B cell (primary cell): ENCODE measurements around the gene HS6ST2. TPM values are rescaled to one million over a fixed set of nuclear protein-coding genes. Genes with fewer than 3 reads are reported as not detected.

Source experiments
- ATAC-seq: fragments of 200-7000 bp; cut with Tn5 transposase; one replicate; pipeline ENCODE4 v1.10.0; 2021; ENCODE audit warnings: low read depth, mild to moderate bottlenecking, moderate number of reproducible peaks, moderate library complexity
- CTCF ChIA-PET: fragments of 350-600 bp; sonication (Branson Sonifier 250); formaldehyde crosslinking; loops from one replicate; lab custom pipeline; 2021; ENCODE audit warnings: antibody characterized with exemption, inconsistent platforms; lab: Charles Lee
- POLR2A ChIA-PET: fragments of 350-600 bp; sonication (Branson Sonifier 250); formaldehyde crosslinking; loops from one replicate; lab custom pipeline; 2021; ENCODE audit warnings: antibody characterized with exemption; lab: Charles Lee
- DNase-seq: peaks from one replicate; pipeline ENCODE4 v3.0.0; 2013
- H2AFZ ChIP-seq: 2 replicates; pipeline ENCODE4 v1.6.1; 2012; ENCODE audit warnings: mild to moderate bottlenecking, low read depth, low read length; ENCODE audit not compliant: insufficient read depth, poor library complexity, severe bottlenecking
- H3K27ac ChIP-seq, 2 donors: 1 replicate in 1 of 2; 2 replicates in 1 of 2; pipeline ENCODE4 v1.5.1; 2012 to 2013; ENCODE audit warnings: low read length in 2 of 2, mild to moderate bottlenecking in 2 of 2, moderate library complexity in 1 of 2
- H3K27me3 ChIP-seq, 4 experiments: fragments of 200-600 bp in 1 of 4; sonication (generic) in 1 of 4; replicated peaks in 1 of 4; 1 replicate in 2 of 4; 2 replicates in 2 of 4; pipeline versions ENCODE4 v1.6.1 to v1.7.0; 2013 to 2016; ENCODE audit warnings: low read length in 3 of 4, mild to moderate bottlenecking in 2 of 4, mixed read lengths in 1 of 4, moderate library complexity in 1 of 4; ENCODE audit not compliant: insufficient read depth in 4 of 4, control insufficient read depth in 3 of 4; ENCODE audit errors: control extremely low read depth in 1 of 4
- H3K36me3 ChIP-seq, 2 experiments: replicated peaks in 1 of 2; 1 replicate in 1 of 2; 2 replicates in 1 of 2; pipeline versions ENCODE4 v1.6.1 to v1.7.1; 2013; ENCODE audit warnings: low read length in 1 of 2; ENCODE audit not compliant: insufficient read depth in 2 of 2, control insufficient read depth in 1 of 2; ENCODE audit errors: control extremely low read depth in 1 of 2, extremely low read depth in 1 of 2
- H3K4me1 ChIP-seq, 2 donors: fragments of 200-600 bp in 1 of 2; sonication (generic) in 1 of 2; 1 replicate in 1 of 2; 2 replicates in 1 of 2; pipeline versions ENCODE4 v1.5.1 to v1.6.1; 2013 to 2017; ENCODE audit warnings: low read length in 2 of 2; ENCODE audit not compliant: control insufficient read depth in 2 of 2, insufficient read depth in 2 of 2
- H3K4me2 ChIP-seq: replicated peaks from 2 replicates; pipeline ENCODE3; 2012; ENCODE audit warnings: mild to moderate bottlenecking, low read depth, low read length; ENCODE audit not compliant: poor library complexity, severe bottlenecking
- H3K4me3 ChIP-seq, 5 experiments: fragments of 200-600 bp in 1 of 5; sonication (generic) in 1 of 5; 1 replicate in 3 of 5; 2 replicates in 2 of 5; pipeline versions ENCODE4 v1.5.1 to v1.7.0; 2011 to 2016; ENCODE audit warnings: low read length in 4 of 5, mild to moderate bottlenecking in 4 of 5, low read depth in 2 of 5, control low read depth in 1 of 5, moderate library complexity in 1 of 5; ENCODE audit not compliant: insufficient read depth in 1 of 5; ENCODE audit errors: control extremely low read depth in 1 of 5, extremely low read depth in 1 of 5
- H3K79me2 ChIP-seq: fragments of 200-600 bp; sonication (generic); one replicate; pipeline ENCODE4 v1.6.0; 2016; ENCODE audit warnings: low read length; ENCODE audit not compliant: control insufficient read depth, insufficient read depth
- H3K9ac ChIP-seq: fragments of 200-600 bp; sonication (generic); 2 replicates; pipeline ENCODE4 v1.6.1; 2017; ENCODE audit warnings: mild to moderate bottlenecking, low read length, moderate library complexity
- H3K9me3 ChIP-seq, 3 donors: one replicate each; pipeline versions ENCODE4 v1.6.1 to v1.7.1; 2013; ENCODE audit warnings: low read length in 2 of 3; ENCODE audit not compliant: control insufficient read depth in 2 of 3, insufficient read depth in 1 of 3; ENCODE audit errors: control extremely low read depth in 1 of 3
- H4K20me1 ChIP-seq: 2 replicates; pipeline ENCODE4 v1.6.0; 2012; ENCODE audit warnings: mild to moderate bottlenecking, low read length; ENCODE audit not compliant: insufficient read depth, control insufficient read depth, poor library complexity, severe bottlenecking
- H3K27ac Mint-ChIP-seq: one replicate; pipeline ENCODE4 v1.8.0; 2021; ENCODE audit warnings: mixed read lengths
- H3K27me3 Mint-ChIP-seq: one replicate; pipeline ENCODE4 v1.8.0; 2021; ENCODE audit warnings: mixed read lengths
- H3K4me1 Mint-ChIP-seq: one replicate; pipeline ENCODE4 v1.8.0; 2021; ENCODE audit warnings: mixed read lengths
- H3K4me3 Mint-ChIP-seq: one replicate; pipeline ENCODE4 v1.8.0; 2021; ENCODE audit warnings: mixed read lengths
- H3K9me3 Mint-ChIP-seq: one replicate; pipeline ENCODE4 v1.8.0; 2022; ENCODE audit warnings: mixed read lengths; ENCODE audit not compliant: insufficient read depth
- EZH2 ChIP-seq: IDR thresholded peaks from 2 replicates; pipeline ENCODE4 v1.6.1; 2012; ENCODE audit warnings: borderline replicate concordance, low read depth, mild to moderate bottlenecking, moderate library complexity, low read length; ENCODE audit not compliant: insufficient read depth, poor library complexity, severe bottlenecking
- WGBS: methylation state at CpG from one replicate; pipeline ENCODE4 v1.1.5; 2013; ENCODE audit warnings: missing lambda C conversion rate; ENCODE audit not compliant: insufficient coverage; 5-methylcytosine and 5-hydroxymethylcytosine counted together
- intact Hi-C: fragments of 100-400 bp; cut with micrococcal nuclease; formaldehyde crosslinking; loops from one replicate; pipeline ENCODE4 v1.10.0; 2022
- polyA plus RNA-seq: library from polyadenylated mRNA; depleted of rRNA; stranded (reverse); fragments of >200 nt; gene quantifications from 2 replicates; pipeline ENCODE4 v1.2.3, GENCODE V29; 2012
- total RNA-seq, 2 donors: library from RNA; stranded (reverse); fragments of 120-200 nt in 1 of 2; gene quantifications; 1 replicate in 1 of 2; 2 replicates in 1 of 2; pipeline versions ENCODE4 v1.2.3 to v1.2.4, GENCODE V29; 2013 to 2022
- TF ChIP-seq, protein P1 (sequence below): fragments of 200-600 bp; IDR thresholded peaks from one replicate; pipeline ENCODE4 v1.8.0; 2022; ENCODE audit warnings: antibody characterized with exemption, mild to moderate bottlenecking

The HS6ST2 gene
- total and polyA plus RNA-seq, 2 donors (not counting 1 experiment from before 2014, with no cell fraction given) = not detected

DNA sequence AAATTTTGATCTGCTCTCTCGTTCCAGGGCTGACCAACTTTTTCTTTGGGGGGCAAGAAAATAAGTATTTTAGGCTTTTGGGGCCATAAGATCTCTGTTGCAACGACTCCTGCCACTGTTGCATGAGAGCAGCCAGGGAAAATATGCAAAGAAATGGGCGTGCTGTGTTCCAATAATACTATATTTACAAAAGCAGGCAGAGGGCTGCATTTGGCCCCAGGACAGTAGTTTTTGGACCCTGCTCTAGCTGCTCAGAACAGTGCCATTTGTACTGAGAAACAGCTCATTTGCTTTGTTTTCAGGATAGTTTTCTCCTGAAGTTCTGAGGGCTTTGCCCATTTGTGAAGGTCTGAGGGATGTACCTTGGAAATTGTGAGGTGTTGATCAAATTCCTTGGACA is 334.5 kb downstream of the HS6ST2 start:
- Histone ChIP-seq H3K9me3 (no peaks in the 10 kb centered on the region), H3K36me3 (no peaks in the 10 kb centered on the region), H3K79me2 (no peaks in the 10 kb centered on the region), H3K4me2 (no peak overlapping the region), H3K4me3 (no peak overlapping the region), H3K27ac (no peak overlapping the region), H3K9ac (no peak overlapping the region), H3K27me3 (no peaks in the 10 kb centered on the region), H3K4me1 (peaks cover 19 to 23% of the 10 kb centered on the region in 2 donors), H4K20me1 (no peaks in the 10 kb centered on the region), H2AFZ (no peak overlapping the region)
- no peaks in the 10 kb centered on the region for H3K27me3 Mint-ChIP-seq
- DNase-seq (no peak), ATAC-seq (no peak)
- WGBS = no CpG with 5 or more reads among the region's 3 CpGs
- ChIA-PET POLR2A (no interaction called here), CTCF (interaction anchor here (2.2 kb wide), 1 partner anchor 8 kb away, joined by 11 read pairs; no protein-coding TSS in a partner anchor)
- H3K9me3 Mint-ChIP-seq = no peaks in the 10 kb centered on the region
- H3K27ac Mint-ChIP-seq = no peak overlapping the region
- peaks cover 11% of the 10 kb centered on the region for H3K4me1 Mint-ChIP-seq
- TF ChIP-seq, protein P1, sequence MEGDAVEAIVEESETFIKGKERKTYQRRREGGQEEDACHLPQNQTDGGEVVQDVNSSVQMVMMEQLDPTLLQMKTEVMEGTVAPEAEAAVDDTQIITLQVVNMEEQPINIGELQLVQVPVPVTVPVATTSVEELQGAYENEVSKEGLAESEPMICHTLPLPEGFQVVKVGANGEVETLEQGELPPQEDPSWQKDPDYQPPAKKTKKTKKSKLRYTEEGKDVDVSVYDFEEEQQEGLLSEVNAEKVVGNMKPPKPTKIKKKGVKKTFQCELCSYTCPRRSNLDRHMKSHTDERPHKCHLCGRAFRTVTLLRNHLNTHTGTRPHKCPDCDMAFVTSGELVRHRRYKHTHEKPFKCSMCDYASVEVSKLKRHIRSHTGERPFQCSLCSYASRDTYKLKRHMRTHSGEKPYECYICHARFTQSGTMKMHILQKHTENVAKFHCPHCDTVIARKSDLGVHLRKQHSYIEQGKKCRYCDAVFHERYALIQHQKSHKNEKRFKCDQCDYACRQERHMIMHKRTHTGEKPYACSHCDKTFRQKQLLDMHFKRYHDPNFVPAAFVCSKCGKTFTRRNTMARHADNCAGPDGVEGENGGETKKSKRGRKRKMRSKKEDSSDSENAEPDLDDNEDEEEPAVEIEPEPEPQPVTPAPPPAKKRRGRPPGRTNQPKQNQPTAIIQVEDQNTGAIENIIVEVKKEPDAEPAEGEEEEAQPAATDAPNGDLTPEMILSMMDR = no peak
- no peak for TF ChIP-seq EZH2
- no peak overlapping the region for H3K4me3 Mint-ChIP-seq
- intact Hi-C loops = no loop called here

DNA sequence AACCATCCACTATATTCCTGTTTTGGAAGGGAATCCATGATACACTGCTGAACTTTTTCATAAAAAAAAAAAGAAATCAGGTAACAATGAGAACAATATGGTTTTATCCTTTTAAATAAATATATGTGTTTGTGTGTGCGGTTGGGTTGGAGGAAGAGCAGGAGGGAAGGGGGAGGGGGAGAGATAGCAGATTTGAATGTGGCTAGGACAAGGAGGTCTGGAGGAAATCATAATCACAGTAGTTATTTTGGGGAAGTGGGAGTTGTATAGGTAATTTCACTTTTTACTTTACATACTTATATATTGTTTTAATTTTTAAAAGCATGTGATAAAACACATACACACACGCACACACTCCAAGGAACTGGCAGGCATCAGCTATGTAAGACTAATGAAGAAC is 335.1 kb downstream of the HS6ST2 start:
- no peaks in the 10 kb centered on the region for H3K9me3 Mint-ChIP-seq
- H3K4me3 Mint-ChIP-seq = peak overlapping the region; percentile 26

More for the DNA sequence above, 335.1 kb downstream of the HS6ST2 start:
- H2AFZ ChIP-seq = no peak overlapping the region
- no peaks in the 10 kb centered on the region for H3K9me3 ChIP-seq
- Mint-ChIP-seq H3K27me3 (no peaks in the 10 kb centered on the region), H3K4me1 (peaks cover 11% of the 10 kb centered on the region), H3K27ac (no peak overlapping the region)
- no peak overlapping the region for H3K4me3 ChIP-seq
- no peaks in the 10 kb centered on the region for H3K79me2 ChIP-seq
- H3K4me1 ChIP-seq = peaks cover 19 to 23% of the 10 kb centered on the region in 2 donors
- WGBS = no CpG with 5 or more reads among the region's 2 CpGs
- no peaks in the 10 kb centered on the region for H3K27me3 ChIP-seq
- DNase-seq = peak; percentile 24
- H3K36me3 ChIP-seq = no peaks in the 10 kb centered on the region
- no peaks in the 10 kb centered on the region for H4K20me1 ChIP-seq
- no peak overlapping the region for H3K27ac ChIP-seq
- ChIA-PET CTCF (interaction anchor here (1.1 to 2.2 kb wide), 5 partner anchors 8 to 782 kb away, joined by 3 to 11 read pairs (median 5); partner anchors contain the start of gene RAP2C), POLR2A (no interaction called here)
- H3K4me2 ChIP-seq = peak overlapping the region; percentile 32
- ATAC-seq = no peak
- intact Hi-C loops = no loop called here
- TF ChIP-seq, protein P1 = no peak
- TF ChIP-seq EZH2 = no peak
- H3K9ac ChIP-seq = no peak overlapping the region
